Fibroblast of mammary gland (primary cell): ENCODE measurements around the gene UTP4.

Source experiments
- DNase-seq: peaks from one replicate; pipeline ENCODE4 v3.0.0-alpha.2; 2010; ENCODE audit warnings: low read depth
- H3K4me3 ChIP-seq: 2 replicates; pipeline ENCODE4 v1.5.1; 2011; ENCODE audit warnings: low read depth, mild to moderate bottlenecking, low read length, moderate library complexity; ENCODE audit not compliant: control insufficient read depth
- CTCF ChIP-seq: conservative IDR thresholded peaks from 2 replicates; pipeline ENCODE4 v1.5.1; 2011; ENCODE audit warnings: low read depth, low read length, inconsistent platforms; ENCODE audit not compliant: control insufficient read depth, insufficient read depth

UTP4 gene

GRCh38 chr16:69089091-69089910 lies 43.1 kb upstream of the UTP4 start:
- no peak overlapping the region for H3K4me3 ChIP-seq
- no peak for TF ChIP-seq CTCF
- DNase-seq = no peak

GRCh38 chr16:69093974-69094373 lies 38.5 kb upstream of the UTP4 start:
- no peak overlapping the region for H3K4me3 ChIP-seq
- no peak for TF ChIP-seq CTCF
- DNase-seq = no peak

- no peak for DNase-seq
- H3K4me3 ChIP-seq = no peak overlapping the region
- TF ChIP-seq CTCF = no peak
Observed at GRCh38 chr16:69094501-69094900, 37.9 kb upstream of the UTP4 start.

- TF ChIP-seq CTCF = no peak
- no peak overlapping the region for H3K4me3 ChIP-seq
- DNase-seq = no peak
Observed at GRCh38 chr16:69095193-69095592, 37.3 kb upstream of the UTP4 start.

- TF ChIP-seq CTCF = no peak
- no peak for DNase-seq
- no peak overlapping the region for H3K4me3 ChIP-seq
Observed at GRCh38 chr16:69100071-69100691, 32.3 kb upstream of the UTP4 start.

GRCh38 chr16:69105501-69106361 lies 26.7 kb upstream of the UTP4 start, which contains the start of gene HAS3:
Gene HAS3 (plus strand): TSS chr16:69105653. CDS start chr16:69109396, 3,743 bp downstream.
- DNase-seq = peak; percentile 49
- TF ChIP-seq CTCF = peak; percentile 13
- peak within 1 kb of the TSS; percentile 38 for H3K4me3 ChIP-seq
